K562 (cell line): Measurements from ENCODE around the gene EXD2. TPM values are rescaled to one million over a fixed set of nuclear protein-coding genes. Genes with fewer than 3 reads are reported as not detected.

ENCODE experiments used
- ATAC-seq: fragments of 200-7000 bp; cut with Tn5 transposase; 3 replicates; pipeline ENCODE4 v1.9.1; 2020; ENCODE audit warnings: moderate library complexity
- BruUV-seq: library from RNA; stranded (reverse); fragments of 400-500 nt; replicated peaks from 2 replicates; lab custom pipeline; 2021; lab: Mats Ljungman, UMichigan
- CTCF ChIA-PET: fragments of 300-600 bp; formaldehyde crosslinking; extraction: SDS; loops from one replicate; lab custom pipeline; 2021; ENCODE audit warnings: low intra/inter-chr PET ratio; lab: Yijun Ruan, JAX
- POLR2A ChIA-PET: fragments of 300-600, 350-650 bp; sonication (Branson Sonifier 250); formaldehyde crosslinking; extraction: SDS; loops from one replicate; lab custom pipeline; 2021; ENCODE audit warnings: antibody characterized with exemption, inconsistent platforms; lab: Yijun Ruan, JAX
- DNase-seq, 4 experiments: peaks; one replicate each; pipeline versions ENCODE4 v3.0.0 to v3.0.0-alpha.2; 2011 to 2018; ENCODE audit warnings: low spot score in 3 of 4, mixed read lengths in 3 of 4; ENCODE audit errors: extremely low read depth in 1 of 4
- FAIRE-seq: peaks from 2 replicates; lab custom pipeline; 2011; peaks lifted over from hg19 to GRCh38; lab: Jason Lieb, UNC
- H2AFZ ChIP-seq: 2 replicates; pipeline ENCODE4 v1.6.0; 2011; ENCODE audit warnings: low read depth, low read length, control low read depth, inconsistent platforms
- H3K27ac ChIP-seq: fragments of 200-600 bp; 3 replicates; pipeline ENCODE4 v1.8.0; 2011; ENCODE audit warnings: low read depth, mild to moderate bottlenecking, control low read depth, inconsistent platforms, low read length, moderate library complexity, mixed read lengths; ENCODE audit errors: extremely low read depth
- H3K27me3 ChIP-seq, 2 experiments: fragments of 300-600 bp in 1 of 2; 2 replicates in 1 of 2; 3 replicates in 1 of 2; pipeline versions ENCODE4 v1.6.0 to v1.8.0; 2011; ENCODE audit warnings: inconsistent platforms in 2 of 2, low read length in 2 of 2, mild to moderate bottlenecking in 1 of 2, mixed read lengths in 1 of 2, moderate library complexity in 1 of 2; ENCODE audit not compliant: control insufficient read depth in 2 of 2, insufficient read depth in 2 of 2
- H3K36me3 ChIP-seq: fragments of 300-600 bp; 3 replicates; pipeline ENCODE4 v1.8.0; 2011; ENCODE audit warnings: mild to moderate bottlenecking, low read length, inconsistent platforms; ENCODE audit not compliant: control insufficient read depth, insufficient read depth
- H3K4me1 ChIP-seq, 2 experiments: fragments of 200-600 bp in 1 of 2; replicated peaks in 1 of 2; 2 replicates in 1 of 2; 3 replicates in 1 of 2; pipeline versions ENCODE4 v1.5.1 to v1.8.0; 2011; ENCODE audit warnings: inconsistent platforms in 2 of 2, low read length in 2 of 2, mild to moderate bottlenecking in 1 of 2, mixed read lengths in 1 of 2, moderate library complexity in 1 of 2; ENCODE audit not compliant: control insufficient read depth in 2 of 2, insufficient read depth in 2 of 2
- H3K4me2 ChIP-seq: 2 replicates; pipeline ENCODE4 v1.6.1; 2011; ENCODE audit warnings: low read length, control low read depth, inconsistent platforms, mixed read lengths; ENCODE audit not compliant: insufficient read depth
- H3K4me3 ChIP-seq: fragments of 200-600 bp; sonication (generic), shearing (Covaris generic); 2 replicates; pipeline ENCODE4 v1.5.1; 2016; ENCODE audit warnings: control low read depth, inconsistent platforms
- H3K79me2 ChIP-seq: fragments of 200-600 bp; 3 replicates; pipeline ENCODE4 v1.8.0; 2011; ENCODE audit warnings: low read length, inconsistent platforms; ENCODE audit not compliant: control insufficient read depth, insufficient read depth
- H3K9ac ChIP-seq, 2 experiments: 2 replicates each; pipeline versions ENCODE4 v1.6.0 to v1.6.1; 2011; ENCODE audit warnings: low read depth in 2 of 2, low read length in 2 of 2, control low read depth in 1 of 2, inconsistent platforms in 1 of 2, mild to moderate bottlenecking in 1 of 2, mixed read lengths in 1 of 2; ENCODE audit not compliant: insufficient read depth in 1 of 2
- H3K9me1 ChIP-seq: one replicate; pipeline ENCODE4 v1.6.0; 2011; ENCODE audit warnings: inconsistent platforms, mild to moderate bottlenecking, low read length, moderate library complexity; ENCODE audit not compliant: control insufficient read depth, insufficient read depth
- H3K9me3 ChIP-seq: replicated peaks from 2 replicates; pipeline ENCODE4 v1.5.1; 2011; ENCODE audit warnings: low read depth, low read length, inconsistent platforms; ENCODE audit not compliant: control insufficient read depth, insufficient read depth
- H4K20me1 ChIP-seq: replicated peaks from 2 replicates; pipeline ENCODE4 v1.6.1; 2011; ENCODE audit warnings: low read length, inconsistent platforms, mixed read lengths; ENCODE audit not compliant: control insufficient read depth, insufficient read depth
- REST ChIP-seq, 2 experiments: fragments of 450-650 bp; formaldehyde crosslinking in 1 of 2; IDR thresholded peaks; 2 replicates each; pipeline versions ENCODE4 v1.4.0 to v1.6.1; 2014 to 2020; ENCODE audit warnings: mild to moderate bottlenecking in 2 of 2, borderline replicate concordance in 1 of 2, low read depth in 1 of 2
- TOE1 ChIP-seq, 2 experiments: fragments of 450-650 bp in 1 of 2; sonication (generic) in 1 of 2; formaldehyde crosslinking in 1 of 2; IDR thresholded peaks; 2 replicates each; pipeline versions ENCODE4 v1.7.1 to v1.8.0; 2016 to 2022; ENCODE audit warnings: borderline replicate concordance in 2 of 2, mild to moderate bottlenecking in 2 of 2, antibody characterized with exemption in 1 of 2, inconsistent platforms in 1 of 2, low read depth in 1 of 2, missing genetic modification reagents in 1 of 2, moderate library complexity in 1 of 2
- WGBS: fragments of 100-300 bp; shearing (Covaris generic); methylation state at CpG from one replicate; pipeline ENCODE4 v1.1.6; 2016; ENCODE audit warnings: low coverage, mixed read lengths; ENCODE audit not compliant: insufficient coverage; ENCODE audit errors: missing lambda C conversion rate; 5-methylcytosine and 5-hydroxymethylcytosine counted together
- in situ Hi-C: fragments of 300-500 bp; cut with MboI; formaldehyde crosslinking; loops from 4 replicates; pipeline ENCODE4 v1.15.0; 2018; ENCODE audit warnings: inconsistent platforms, mixed read lengths
- intact Hi-C: fragments of 100-400 bp; cut with micrococcal nuclease; formaldehyde crosslinking; loops from 2 replicates; pipeline ENCODE4 v1.14.2; 2022
- polyA plus RNA-seq, 8 experiments: library from polyadenylated mRNA; depleted of rRNA in 4 of 8; stranded (reverse) in 5 of 8; unstranded in 3 of 8; fragments of >200 nt; fragmentation: Nextera tagmentation in 2 of 8; fragmentation: Illumina TruSeq in 1 of 8; extraction: Ambion mirVana in 2 of 8; extraction: Trizol in 1 of 8; gene quantifications; 2 replicates each; pipeline versions ENCODE4 v1.2.1 to v1.2.3, GENCODE V29; 2011 to 2014; ENCODE audit warnings: inconsistent platforms in 1 of 8, missing spikeins in 1 of 8
- total RNA-seq, 7 experiments: library from RNA; depleted of rRNA in 6 of 7; stranded (reverse); fragments of >200 nt in 6 of 7; fragmentation: Illumina TruSeq in 2 of 7; extraction: Trizol in 2 of 7; gene quantifications; 2 replicates each; pipeline versions ENCODE4 v1.2.1 to v1.2.3, GENCODE V29; 2011 to 2021; ENCODE audit warnings: low replicate concordance in 1 of 7
- TF ChIP-seq, protein P1 (sequence below): sonication (generic); formaldehyde crosslinking; IDR thresholded peaks from 2 replicates; pipeline ENCODE4 v1.8.0; 2022; ENCODE audit warnings: mild to moderate bottlenecking, missing genetic modification reagents, borderline replicate concordance

EXD2 gene
- total and polyA plus RNA-seq, 9 of the 15 experiments (the other 6 are each of a cell fraction or from before 2014, with no cell fraction given) = 1.6 to 7.5 (median 3.7) TPM

DNA sequence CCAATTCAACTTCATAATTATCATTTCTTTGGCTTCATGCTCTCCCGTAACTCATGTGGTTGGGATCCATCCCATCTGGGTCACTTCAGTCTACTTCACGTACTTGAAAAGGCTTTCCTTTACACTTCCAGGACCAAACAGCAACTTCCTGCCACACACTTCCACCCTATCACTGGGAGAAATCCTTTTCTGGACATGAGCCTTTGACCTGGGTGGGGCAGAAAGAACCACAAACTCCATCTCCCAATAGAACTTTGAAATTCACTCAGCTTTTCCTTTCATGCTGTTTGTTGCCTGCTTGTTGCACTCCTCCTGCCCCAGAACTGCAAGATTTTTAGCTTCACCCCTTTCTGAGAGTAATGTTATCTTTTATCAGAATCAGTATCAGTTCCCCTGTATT, 50.3 kb downstream of the EXD2 start (continued):
- TF ChIP-seq, protein P1, sequence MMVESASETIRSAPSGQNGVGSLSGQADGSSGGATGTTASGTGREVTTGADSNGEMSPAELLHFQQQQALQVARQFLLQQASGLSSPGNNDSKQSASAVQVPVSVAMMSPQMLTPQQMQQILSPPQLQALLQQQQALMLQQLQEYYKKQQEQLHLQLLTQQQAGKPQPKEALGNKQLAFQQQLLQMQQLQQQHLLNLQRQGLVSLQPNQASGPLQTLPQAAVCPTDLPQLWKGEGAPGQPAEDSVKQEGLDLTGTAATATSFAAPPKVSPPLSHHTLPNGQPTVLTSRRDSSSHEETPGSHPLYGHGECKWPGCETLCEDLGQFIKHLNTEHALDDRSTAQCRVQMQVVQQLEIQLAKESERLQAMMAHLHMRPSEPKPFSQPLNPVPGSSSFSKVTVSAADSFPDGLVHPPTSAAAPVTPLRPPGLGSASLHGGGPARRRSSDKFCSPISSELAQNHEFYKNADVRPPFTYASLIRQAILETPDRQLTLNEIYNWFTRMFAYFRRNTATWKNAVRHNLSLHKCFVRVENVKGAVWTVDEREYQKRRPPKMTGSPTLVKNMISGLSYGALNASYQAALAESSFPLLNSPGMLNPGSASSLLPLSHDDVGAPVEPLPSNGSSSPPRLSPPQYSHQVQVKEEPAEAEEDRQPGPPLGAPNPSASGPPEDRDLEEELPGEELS (CRISPR knock-in tag) = no peak

DNA sequence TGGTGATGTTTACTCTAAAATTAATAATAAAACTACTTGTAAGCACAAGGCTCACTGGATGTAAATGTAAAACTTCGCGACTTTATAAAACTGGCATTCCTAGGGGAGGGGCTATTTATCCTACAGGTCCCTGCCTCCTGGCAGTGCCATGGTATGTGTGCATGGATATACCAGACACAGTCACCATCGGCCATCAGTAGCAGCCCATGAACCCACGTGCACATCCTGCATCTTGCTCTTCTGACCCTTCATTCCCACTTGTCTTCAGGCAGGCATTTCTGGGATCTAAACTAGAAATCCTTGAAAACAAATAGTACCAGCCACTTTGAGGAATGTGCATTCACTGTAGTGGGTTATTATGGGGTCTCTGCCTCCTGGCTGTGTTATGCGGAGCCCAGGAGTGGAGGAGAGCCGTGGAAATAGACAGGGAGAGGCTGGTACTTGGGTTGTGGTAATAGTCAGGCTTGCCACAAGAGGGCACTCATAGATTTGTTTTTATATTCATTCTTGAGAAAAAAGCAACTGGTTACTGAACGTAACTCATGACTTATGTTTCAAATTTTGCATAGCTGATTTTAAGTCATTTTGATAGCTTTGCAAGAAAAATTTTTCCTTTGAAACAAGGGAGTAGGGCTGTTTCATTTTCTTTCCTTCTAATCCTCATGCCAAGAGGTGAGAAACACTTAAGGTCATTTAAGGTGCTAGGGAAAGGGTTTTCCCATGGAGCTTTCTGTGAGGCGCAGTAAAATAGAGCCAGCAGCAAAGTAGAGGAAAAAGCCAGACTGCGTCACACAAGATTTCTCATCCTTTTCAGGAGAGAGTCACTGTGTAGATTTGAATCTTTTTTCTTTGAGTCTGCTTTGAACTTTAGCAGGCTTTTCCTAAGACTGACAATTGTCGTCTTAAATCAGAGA, 51.3 kb downstream of the EXD2 start:
- POLR2A ChIA-PET = interaction anchor here (0.6 to 0.8 kb wide), 2 partner anchors 8 to 226 kb away, joined by 3 to 4 read pairs; no protein-coding TSS in a partner anchor
- FAIRE-seq = peak; percentile 85
- intact Hi-C loops = loop anchor here (2.0 to 10.0 kb wide), 4 partner anchors 104 to 332 kb away; partner anchors contain the start of gene CCDC177
- TF ChIP-seq TOE1 (IDR thresholded peaks at IDR 0.05; ENCODE audit: borderline replicate concordance) (no peak), TOE1 (CRISPR knock-in tag; IDR thresholded peaks at IDR 0.05; ENCODE audit: borderline replicate concordance, low read depth) (no peak), REST (IDR thresholded peaks at IDR 0.05; ENCODE audit: borderline replicate concordance) (peak; percentile 49; the same call in 1 of the 2 replicates), REST (CRISPR knock-in tag; IDR thresholded peaks at IDR 0.05; ENCODE audit: low read depth) (no peak)

More for the DNA sequence above, 51.3 kb downstream of the EXD2 start:
- no TSS peak for BruUV-seq
- in situ Hi-C loops = no loop called here
- Histone ChIP-seq H3K79me2 (no peaks in the 10 kb centered on the region), H4K20me1 (no peaks in the 10 kb centered on the region), H3K4me3 (no peak overlapping the region), H3K27ac (no peak overlapping the region), H3K36me3 (peaks cover 5% of the 10 kb centered on the region; the same call in 1 of the 3 replicates), H3K27me3 (peaks cover 0 to 2% of the 10 kb centered on the region in 2 experiments; a peak in 1 of 5 replicates), H3K4me1 (peaks cover 1 to 3% of the 10 kb centered on the region in 2 experiments; a peak in 1 of 5 replicates), H3K4me2 (no peak overlapping the region), H3K9ac (no peak overlapping the region), H2AFZ (no peak overlapping the region), H3K9me1 (no peaks in the 10 kb centered on the region), H3K9me3 (no peaks in the 10 kb centered on the region)
- WGBS = 55% methylated on average over 10 of the region's 10 CpGs
- ATAC-seq = peak; percentile 82
- CTCF ChIA-PET = interaction anchor here (0.6 to 1.9 kb wide), 5 partner anchors 15 to 333 kb away, joined by 3 to 7 read pairs (median 3); no protein-coding TSS in a partner anchor
- peak; percentile 51 to 59 (median 56) for DNase-seq
